SU-DHL-6 (cell line): ENCODE data around the gene ZC3HAV1.
"Not testable (repeated sequence)": the region's sequence is repeated elsewhere in the genome, so short reads cannot be mapped to it uniquely, and the experiment has no call there.

Experiments
- H2AFZ ChIP-seq: fragments of 200-600 bp; sonication (generic); 2 replicates; pipeline ENCODE4 v1.6.1; 2014; ENCODE audit warnings: low read depth, mild to moderate bottlenecking, moderate library complexity, mixed read lengths, antibody characterized with exemption, low read length; ENCODE audit not compliant: severe bottlenecking
- H3F3A ChIP-seq: fragments of 200-600 bp; shearing (Covaris generic); 2 replicates; pipeline ENCODE4 v1.6.0; 2016; ENCODE audit warnings: antibody characterized with exemption, mild to moderate bottlenecking; ENCODE audit not compliant: insufficient read depth
- H3K27ac ChIP-seq: fragments of 200-600 bp; sonication (generic); 2 replicates; pipeline ENCODE4 v1.5.1; 2016; ENCODE audit warnings: low read depth, mild to moderate bottlenecking, low read length, moderate library complexity, mixed read lengths
- H3K27me3 ChIP-seq: fragments of 200-600 bp; sonication (generic), shearing (Covaris generic); 2 replicates; pipeline ENCODE4 v1.6.0; 2014; ENCODE audit warnings: mild to moderate bottlenecking, low read length
- H3K36me3 ChIP-seq: fragments of 200-600 bp; sonication (generic); 2 replicates; pipeline ENCODE4 v1.6.1; 2014; ENCODE audit warnings: mild to moderate bottlenecking, low read length, mixed read lengths
- H3K4me2 ChIP-seq: fragments of 300-600, 200-600 bp; shearing (Covaris generic), sonication (generic); 2 replicates; pipeline ENCODE4 v1.6.0; 2014; ENCODE audit warnings: low read length, low read depth, mild to moderate bottlenecking; ENCODE audit not compliant: poor library complexity, severe bottlenecking
- H3K4me3 ChIP-seq: fragments of 200-600 bp; sonication (generic); 2 replicates; pipeline ENCODE4 v1.5.1; 2014; ENCODE audit warnings: antibody characterized with exemption, low read length, mild to moderate bottlenecking, mixed read lengths; ENCODE audit not compliant: insufficient read depth, poor library complexity, severe bottlenecking
- H3K79me2 ChIP-seq: fragments of 200-600 bp; sonication (generic); 2 replicates; pipeline ENCODE4 v1.6.1; 2014; ENCODE audit warnings: mild to moderate bottlenecking, low read length, moderate library complexity; ENCODE audit not compliant: insufficient read depth
- H3K9ac ChIP-seq: fragments of 200-600 bp; sonication (generic); 2 replicates; pipeline ENCODE4 v1.7.0; 2014; ENCODE audit warnings: mild to moderate bottlenecking, low read length
- H3K9me2 ChIP-seq: fragments of 200-600 bp; sonication (generic); replicated peaks from 2 replicates; pipeline ENCODE4 v1.6.1; 2014; ENCODE audit warnings: low read length; ENCODE audit not compliant: insufficient read depth
- H3K9me3 ChIP-seq: fragments of 200-600 bp; sonication (generic); 2 replicates; pipeline ENCODE4 v1.6.1; 2014; ENCODE audit warnings: low read length, mixed read lengths; ENCODE audit not compliant: insufficient read depth
- H4K20me1 ChIP-seq: fragments of 200-600 bp; sonication (generic); 2 replicates; pipeline ENCODE4 v1.6.1; 2014; ENCODE audit warnings: low read depth, mild to moderate bottlenecking, antibody characterized with exemption, low read length, moderate library complexity, mixed read lengths
- CTCF ChIP-seq: fragments of 200-600 bp; sonication (generic); IDR thresholded peaks from one replicate; pipeline ENCODE4 v1.5.1; 2017; ENCODE audit warnings: antibody characterized with exemption, mild to moderate bottlenecking, low read length, moderate library complexity; ENCODE audit not compliant: insufficient read depth, poor library complexity, severe bottlenecking
- EZH2phosphoT487 ChIP-seq: fragments of 200-600 bp; sonication (generic), shearing (Covaris generic); conservative IDR thresholded peaks from 2 replicates; pipeline ENCODE4 v1.6.1; 2018; ENCODE audit warnings: mild to moderate bottlenecking, antibody characterized with exemption, low read length, moderate library complexity, mixed read lengths

ZC3HAV1 gene

GRCh38 chr7:139058943-139059342 is 50.6 kb downstream of the ZC3HAV1 start:
- Histone ChIP-seq H3K27me3 (no peaks in the 10 kb centered on the region), H3K4me3 (no peak overlapping the region), H4K20me1 (no peaks in the 10 kb centered on the region), H3K27ac (no peak overlapping the region), H3K9me3 (no peaks in the 10 kb centered on the region), H3K79me2 (no peaks in the 10 kb centered on the region), H3K4me2 (no peak overlapping the region), H3K9me2 (no peaks in the 10 kb centered on the region), H3K9ac (no peak overlapping the region), H2AFZ (no peak overlapping the region), H3F3A (no peaks in the 10 kb centered on the region), H3K36me3 (peaks cover 10% of the 10 kb centered on the region; the same call in 1 of the 2 replicates)
- TF ChIP-seq CTCF, result no peak
- TF ChIP-seq EZH2phosphoT487, result no peak

GRCh38 chr7:139055674-139056073 is 53.8 kb downstream of the ZC3HAV1 start:
- no peaks in the 10 kb centered on the region for H4K20me1 ChIP-seq
- H3K4me2 ChIP-seq, result no peak overlapping the region
- no peak for TF ChIP-seq CTCF
- no peak overlapping the region for H3K9ac ChIP-seq
- no peaks in the 10 kb centered on the region for H3K79me2 ChIP-seq
- H3K9me2 ChIP-seq, result no peaks in the 10 kb centered on the region
- no peaks in the 10 kb centered on the region for H3F3A ChIP-seq
- H2AFZ ChIP-seq, result no peak overlapping the region
- H3K4me3 ChIP-seq, result no peak overlapping the region
- H3K36me3 ChIP-seq, result peaks cover 12% of the 10 kb centered on the region; the same call in 1 of the 2 replicates
- H3K27ac ChIP-seq, result no peak overlapping the region
- no peaks in the 10 kb centered on the region for H3K27me3 ChIP-seq
- no peaks in the 10 kb centered on the region for H3K9me3 ChIP-seq

- H3K36me3 ChIP-seq, H3K27me3 ChIP-seq, H3K9ac ChIP-seq, H3K79me2 ChIP-seq, H3K9me3 ChIP-seq, H3K4me3 ChIP-seq, H3K27ac ChIP-seq, H4K20me1 ChIP-seq, H3K4me2 ChIP-seq, H3F3A ChIP-seq, H2AFZ ChIP-seq, H3K9me2 ChIP-seq: not testable (repeated sequence)
Measured at GRCh38 chr7:139054656-139055055, 54.9 kb downstream of the ZC3HAV1 start.

- Histone ChIP-seq H4K20me1 (no peaks in the 10 kb centered on the region), H3F3A (no peaks in the 10 kb centered on the region), H3K9me3 (no peaks in the 10 kb centered on the region), H3K36me3 (peaks cover 9% of the 10 kb centered on the region; the same call in 1 of the 2 replicates), H3K79me2 (no peaks in the 10 kb centered on the region), H3K9ac (no peak overlapping the region), H3K27me3 (no peaks in the 10 kb centered on the region), H3K9me2 (no peaks in the 10 kb centered on the region), H3K4me2 (no peak overlapping the region), H3K4me3 (no peak overlapping the region), H3K27ac (no peak overlapping the region), H2AFZ (no peak overlapping the region)
- no peak for TF ChIP-seq EZH2phosphoT487
- no peak for TF ChIP-seq CTCF
Measured at GRCh38 chr7:139054101-139054500, 55.4 kb downstream of the ZC3HAV1 start.
